IPS-18c (cell line): ENCODE results near the gene ST6GALNAC3.

Source experiments
- H3K4me3 ChIP-seq: 2 replicates; pipeline ENCODE4 v1.7.0; 2013; ENCODE audit warnings: low read depth, mild to moderate bottlenecking, low read length, moderate library complexity; ENCODE audit not compliant: insufficient read depth
- H3K9me3 ChIP-seq: one replicate; pipeline ENCODE4 v1.6.1; 2013; ENCODE audit warnings: mild to moderate bottlenecking, low read length, moderate library complexity; ENCODE audit not compliant: control insufficient read depth, insufficient read depth

The ST6GALNAC3 gene

GRCh38 chr1:76593141-76593540 is 518.6 kb downstream of the ST6GALNAC3 start:
- H3K4me3 ChIP-seq, result no peak overlapping the region
- no peaks in the 10 kb centered on the region for H3K9me3 ChIP-seq

DNA sequence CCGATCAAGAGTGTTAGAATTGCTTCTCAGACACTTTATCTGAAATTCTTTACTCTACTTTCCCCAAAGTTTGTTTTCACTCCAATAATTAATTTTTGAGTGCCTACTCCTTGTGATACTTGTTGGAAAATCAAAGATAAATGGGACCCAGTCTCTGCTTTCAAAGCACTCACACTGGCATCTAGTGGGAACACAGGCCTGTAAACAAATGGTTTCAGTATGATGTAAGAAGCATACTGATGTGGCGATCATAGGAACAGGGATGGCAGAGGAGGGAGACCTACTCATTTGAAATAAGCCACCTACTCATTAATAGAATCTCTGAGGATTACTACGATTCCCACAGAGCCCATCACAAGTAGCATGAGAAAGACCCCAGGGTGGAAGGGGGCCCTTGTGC is 519.1 kb downstream of the ST6GALNAC3 start:
- Histone ChIP-seq H3K4me3 (no peak overlapping the region), H3K9me3 (no peaks in the 10 kb centered on the region)

DNA sequence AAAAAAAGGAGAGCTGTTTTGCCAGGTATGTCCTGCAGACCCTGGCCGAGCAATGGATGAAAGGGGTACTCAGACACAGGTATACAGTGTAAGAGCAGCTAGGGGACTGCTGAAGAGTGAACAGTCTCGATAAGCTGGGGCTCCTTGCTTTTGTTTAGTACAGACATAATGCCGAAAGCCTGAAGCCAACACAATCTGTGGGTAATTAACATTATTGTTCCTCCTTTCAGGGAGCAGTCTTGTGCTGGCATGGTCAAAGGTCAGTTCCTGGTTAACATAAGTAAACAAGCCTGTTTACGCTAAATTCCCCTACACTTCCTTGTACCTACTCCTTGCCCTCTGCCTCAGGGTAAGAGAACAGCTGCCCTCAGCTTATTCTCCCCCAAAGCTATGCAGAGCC is 520.5 kb downstream of the ST6GALNAC3 start:
- H3K4me3 ChIP-seq, result no peak overlapping the region
- no peaks in the 10 kb centered on the region for H3K9me3 ChIP-seq

DNA sequence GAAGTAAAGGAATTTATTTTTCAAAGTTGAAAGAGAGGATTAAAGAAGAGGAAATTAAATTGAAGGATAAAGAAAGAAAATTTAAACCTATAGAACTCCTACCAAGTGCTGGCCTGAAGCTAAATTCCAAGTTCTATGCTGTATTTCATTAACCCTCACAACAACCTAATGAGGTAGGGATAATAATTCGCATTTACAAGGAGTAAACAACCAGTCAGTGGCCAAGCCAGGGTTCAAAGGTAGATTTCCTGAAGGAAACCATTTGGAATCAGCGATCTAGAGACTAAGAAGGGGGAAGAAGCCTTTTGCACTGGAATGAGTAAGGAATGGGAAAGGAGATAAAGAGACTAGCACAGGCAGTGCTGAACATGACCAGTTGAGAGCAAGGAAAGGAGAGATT is 526.9 kb downstream of the ST6GALNAC3 start:
- H3K9me3 ChIP-seq, result no peaks in the 10 kb centered on the region
- H3K4me3 ChIP-seq, result no peak overlapping the region

DNA sequence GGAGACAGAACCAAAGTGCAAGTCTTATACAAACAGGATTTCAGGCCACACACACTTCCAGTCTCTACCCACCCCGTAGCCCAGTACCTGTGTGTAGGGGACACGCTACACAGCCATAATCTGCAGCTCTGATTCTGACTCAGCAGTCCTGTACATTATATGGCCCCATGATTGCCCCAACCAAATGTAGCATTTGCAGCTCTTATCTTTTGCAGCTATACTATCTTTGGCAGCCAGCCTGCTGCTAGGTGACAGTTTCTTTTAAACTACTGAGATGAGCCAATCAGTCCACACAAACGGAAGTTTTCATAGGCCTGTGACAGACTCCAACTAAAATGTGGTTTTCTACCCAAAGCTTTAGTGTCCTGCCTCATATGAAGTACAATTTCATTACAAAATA is 533.2 kb downstream of the ST6GALNAC3 start:
- Histone ChIP-seq H3K4me3 (no peak overlapping the region), H3K9me3 (no peaks in the 10 kb centered on the region)

DNA sequence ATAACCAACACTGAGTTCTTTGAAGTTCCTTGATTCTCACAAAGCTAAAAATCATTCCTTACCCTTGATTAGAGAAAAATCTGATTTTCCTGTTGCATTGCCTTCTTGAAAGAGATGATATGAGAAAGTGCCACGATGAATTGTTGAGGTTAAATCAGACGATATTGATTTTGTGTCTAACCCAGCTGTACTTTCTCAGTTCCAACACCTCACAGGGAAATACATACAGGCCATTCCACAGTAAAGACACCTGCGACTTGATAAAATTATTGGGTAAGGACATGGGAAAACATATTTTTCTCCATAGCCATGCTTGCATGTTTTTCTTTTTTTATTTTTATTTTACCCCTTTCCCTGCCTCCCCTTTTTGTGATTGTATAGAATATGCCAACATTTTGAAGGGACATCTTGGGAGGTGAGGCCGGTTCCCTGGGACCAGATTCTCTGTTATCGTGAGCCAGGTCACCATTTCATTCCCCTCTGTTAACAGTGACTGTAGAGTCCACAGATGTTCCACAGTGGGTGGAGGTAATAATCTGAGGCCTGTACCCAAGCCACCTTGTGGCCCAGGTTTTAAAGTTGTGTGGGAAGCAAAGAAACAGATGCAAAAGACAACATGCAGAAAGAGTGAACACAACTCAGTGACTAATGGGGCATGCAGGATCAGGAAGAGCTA is 537.4 kb downstream of the ST6GALNAC3 start:
- H3K9me3 ChIP-seq, result no peaks in the 10 kb centered on the region
- H3K4me3 ChIP-seq, result no peak overlapping the region

DNA sequence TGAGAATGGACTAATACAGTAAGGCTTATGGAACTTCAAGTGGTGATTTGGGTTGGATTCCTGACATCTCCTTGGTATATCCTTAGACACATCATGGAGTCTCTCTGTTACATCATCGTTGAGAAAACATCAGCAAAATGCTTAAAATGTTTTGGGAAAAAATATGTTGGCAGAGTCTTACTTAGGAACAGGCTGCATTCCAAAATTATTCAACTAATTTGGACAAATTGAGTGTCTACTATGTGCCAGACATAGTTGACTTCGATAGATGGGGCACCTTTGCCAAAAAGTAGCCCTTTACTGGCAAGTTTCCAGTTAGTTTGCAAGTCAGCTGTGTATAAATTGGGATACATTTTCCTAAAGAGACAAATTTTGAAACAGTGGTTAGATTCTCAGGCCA is 539.3 kb downstream of the ST6GALNAC3 start:
- no peak overlapping the region for H3K4me3 ChIP-seq
- H3K9me3 ChIP-seq, result no peaks in the 10 kb centered on the region

GRCh38 chr1:76615253-76616035 is 540.9 kb downstream of the ST6GALNAC3 start:
- H3K9me3 ChIP-seq, result no peaks in the 10 kb centered on the region

GRCh38 chr1:76620371-76620770 is 545.8 kb downstream of the ST6GALNAC3 start:
- no peaks in the 10 kb centered on the region for H3K9me3 ChIP-seq

More at GRCh38 chr1:76615253-76616035, 540.9 kb downstream of the ST6GALNAC3 start:
- no peak overlapping the region for H3K4me3 ChIP-seq

GRCh38 chr1:76622774-76623528 is 548.4 kb downstream of the ST6GALNAC3 start:
- Histone ChIP-seq H3K9me3 (no peaks in the 10 kb centered on the region), H3K4me3 (no peak overlapping the region)

More at GRCh38 chr1:76620371-76620770, 545.8 kb downstream of the ST6GALNAC3 start:
- H3K4me3 ChIP-seq, result no peak overlapping the region

- no peaks in the 10 kb centered on the region for H3K9me3 ChIP-seq
- H3K4me3 ChIP-seq, result no peak overlapping the region
These were observed 551.5 kb downstream of the ST6GALNAC3 start for GRCh38 chr1:76625886-76626678.

DNA sequence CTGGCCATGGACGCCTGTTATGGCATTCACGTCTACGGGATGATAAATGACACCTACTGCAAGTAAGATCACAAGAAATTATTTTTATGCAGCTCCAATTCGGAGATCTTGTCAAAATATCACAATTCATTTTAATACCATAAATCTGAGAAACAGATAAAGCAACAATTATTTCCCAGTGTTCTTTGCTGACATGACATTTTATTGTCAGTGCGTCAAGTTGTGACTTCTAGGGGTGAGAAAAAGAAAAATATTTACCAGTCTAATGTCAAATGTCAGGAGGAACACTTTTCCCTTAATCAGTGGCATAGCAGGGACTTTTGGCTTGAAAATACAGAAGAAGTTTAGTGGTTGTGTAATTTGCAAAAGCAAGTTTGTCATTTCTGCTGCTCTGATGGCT is 553.0 kb downstream of the ST6GALNAC3 start:
- no peak overlapping the region for H3K4me3 ChIP-seq

GRCh38 chr1:76627901-76628300 is 553.4 kb downstream of the ST6GALNAC3 start:
- Histone ChIP-seq H3K4me3 (no peak overlapping the region), H3K9me3 (no peaks in the 10 kb centered on the region)

More for the DNA sequence above, 553.0 kb downstream of the ST6GALNAC3 start:
- H3K9me3 ChIP-seq, result no peaks in the 10 kb centered on the region

GRCh38 chr1:76632136-76632535 is 557.6 kb downstream of the ST6GALNAC3 start:
- Histone ChIP-seq H3K9me3 (no peaks in the 10 kb centered on the region), H3K4me3 (no peak overlapping the region)

- no peak overlapping the region for H3K4me3 ChIP-seq
- no peaks in the 10 kb centered on the region for H3K9me3 ChIP-seq
These were observed 561.2 kb downstream of the ST6GALNAC3 start for GRCh38 chr1:76635784-76636183.

- no peaks in the 10 kb centered on the region for H3K9me3 ChIP-seq
- no peak overlapping the region for H3K4me3 ChIP-seq
These were observed 564.6 kb downstream of the ST6GALNAC3 start for GRCh38 chr1:76639181-76639580.

DNA sequence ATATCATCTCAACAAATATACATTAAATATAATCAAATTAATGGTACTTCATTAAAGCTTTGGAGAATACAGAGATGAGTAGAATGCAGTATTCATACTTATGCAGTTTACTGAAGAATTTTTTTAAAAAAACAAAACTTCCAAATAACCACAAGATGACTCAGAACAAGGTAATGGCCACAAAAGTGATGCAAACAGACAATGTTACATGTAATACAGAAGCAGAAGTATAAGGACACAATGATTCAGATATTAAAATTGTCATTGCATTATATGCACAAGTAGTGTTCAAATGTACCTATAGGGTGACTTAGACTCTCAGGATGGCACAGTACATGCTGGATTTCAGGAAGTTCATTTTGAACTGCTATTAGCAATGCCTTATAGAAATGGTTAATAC is 565.5 kb downstream of the ST6GALNAC3 start:
- Histone ChIP-seq H3K4me3 (no peak overlapping the region), H3K9me3 (no peaks in the 10 kb centered on the region)
